Skin epidermis (tissue), 12 donors: ENCODE measurements around the gene MCUB.

Source experiments
- H3K27ac ChIP-seq, 21 experiments: fragments of 200-600 bp; sonication (generic) in 11 of 21; one replicate each; pipeline ENCODE4 v1.5.0; 2020; ENCODE audit warnings: mild to moderate bottlenecking in 3 of 21, inconsistent platforms in 2 of 21, moderate library complexity in 2 of 21
- H3K4me3 ChIP-seq, 7 experiments: fragments of 200-600 bp; sonication (generic) in 2 of 7; one replicate each; pipeline ENCODE4 v1.5.0; 2020; ENCODE audit warnings: inconsistent platforms in 2 of 7, mild to moderate bottlenecking in 2 of 7, moderate library complexity in 1 of 7

Gene MCUB

GRCh38 chr4:109703664-109704361 is 143.8 kb downstream of the MCUB start:
- peak overlapping the region in 20 of 21 experiments; percentile 20 to 87 (median 81) for H3K27ac ChIP-seq
- peak overlapping the region; percentile 56 to 83 (median 62) for H3K4me3 ChIP-seq

- no peak overlapping the region for H3K27ac ChIP-seq
- no peak overlapping the region for H3K4me3 ChIP-seq
These were observed 148.4 kb downstream of the MCUB start for GRCh38 chr4:109708435-109708834.

GRCh38 chr4:109708990-109709389 is 148.9 kb downstream of the MCUB start:
- H3K4me3 ChIP-seq: no peak overlapping the region
- H3K27ac ChIP-seq: no peak overlapping the region

GRCh38 chr4:109713500-109713899 is 153.5 kb downstream of the MCUB start:
- H3K27ac ChIP-seq: no peak overlapping the region
- H3K4me3 ChIP-seq: no peak overlapping the region

GRCh38 chr4:109718759-109719158 is 158.7 kb downstream of the MCUB start:
- H3K27ac ChIP-seq: no peak overlapping the region
- no peak overlapping the region for H3K4me3 ChIP-seq

- Histone ChIP-seq H3K4me3 (no peak overlapping the region), H3K27ac (no peak overlapping the region)
These were observed 159.6 kb downstream of the MCUB start for GRCh38 chr4:109719604-109720003.

- Histone ChIP-seq H3K27ac (no peak overlapping the region), H3K4me3 (no peak overlapping the region)
These were observed 161.0 kb downstream of the MCUB start for GRCh38 chr4:109721033-109721432.

GRCh38 chr4:109722357-109722756 is 162.3 kb downstream of the MCUB start:
- Histone ChIP-seq H3K27ac (no peak overlapping the region), H3K4me3 (no peak overlapping the region)

GRCh38 chr4:109723110-109723509 is 163.1 kb downstream of the MCUB start:
- no peak overlapping the region for H3K4me3 ChIP-seq
- no peak overlapping the region for H3K27ac ChIP-seq

GRCh38 chr4:109728385-109728784 is 168.3 kb downstream of the MCUB start:
- peak overlapping the region in 1 of 21 experiments; percentile 85 for H3K27ac ChIP-seq
- H3K4me3 ChIP-seq: peak overlapping the region in 2 of 7 experiments; percentile 77 to 94

GRCh38 chr4:109729117-109729717 is 169.2 kb downstream of the MCUB start:
- Histone ChIP-seq H3K4me3 (peak overlapping the region; percentile 66 to 94 (median 75)), H3K27ac (peak overlapping the region; percentile 23 to 89 (median 78))

- peak within 1 kb of the TSS; percentile 23 to 89 (median 80) for H3K27ac ChIP-seq
- peak within 1 kb of the TSS; percentile 66 to 94 (median 75) for H3K4me3 ChIP-seq
These were observed 169.9 kb downstream of the MCUB start, which contains the start of gene PLA2G12A for GRCh38 chr4:109729718-109730618. TSS of gene PLA2G12A (minus strand) at chr4:109730070. CDS start at chr4:109729809, 261 bp downstream.

- Histone ChIP-seq H3K27ac (peak overlapping the region in 20 of 21 experiments; percentile 28 to 89 (median 79)), H3K4me3 (peak overlapping the region; percentile 66 to 94 (median 75))
These were observed 170.8 kb downstream of the MCUB start for GRCh38 chr4:109730619-109731545.

- no peak overlapping the region for H3K27ac ChIP-seq
- H3K4me3 ChIP-seq: no peak overlapping the region
These were observed 173.7 kb downstream of the MCUB start for GRCh38 chr4:109733728-109734127.

- Histone ChIP-seq H3K27ac (no peak overlapping the region), H3K4me3 (no peak overlapping the region)
These were observed 175.7 kb downstream of the MCUB start for GRCh38 chr4:109735566-109736365.
